Astrocyte (in vitro differentiated cells and primary cell): ENCODE measurements around the gene SERPINI2.

ENCODE experiments used
- EZH2 ChIP-seq: IDR thresholded peaks from 2 replicates; pipeline ENCODE4 v1.6.1; 2012; ENCODE audit warnings: mild to moderate bottlenecking, low read length, inconsistent platforms; ENCODE audit not compliant: insufficient read depth
- TF ChIP-seq, protein P1 (sequence below): IDR thresholded peaks from 2 replicates; pipeline ENCODE4 v1.5.1; 2011; ENCODE audit warnings: low read depth, mild to moderate bottlenecking, inconsistent platforms, low read length, moderate library complexity; ENCODE audit not compliant: insufficient read depth

DNA sequence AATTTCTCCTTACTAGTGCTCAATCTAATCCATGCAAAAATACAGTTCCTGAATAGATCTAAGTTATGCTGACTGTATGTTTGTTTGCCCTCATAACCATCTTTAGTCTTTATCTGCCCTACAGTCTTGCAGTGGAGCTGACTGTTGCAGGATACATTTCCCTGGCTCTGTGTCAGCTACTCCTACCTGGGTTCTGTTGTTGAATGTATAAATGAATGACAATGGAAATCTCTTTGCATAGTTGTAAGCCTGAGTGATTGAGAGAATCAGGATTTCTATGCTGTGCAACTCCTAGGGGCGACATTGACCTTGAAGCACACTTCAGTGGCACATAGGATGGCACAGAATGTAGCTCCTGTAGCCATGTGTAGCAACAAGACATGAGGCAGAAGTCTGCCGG, 77.8 kb downstream of the SERPINI2 start:
- TF ChIP-seq, protein P1, sequence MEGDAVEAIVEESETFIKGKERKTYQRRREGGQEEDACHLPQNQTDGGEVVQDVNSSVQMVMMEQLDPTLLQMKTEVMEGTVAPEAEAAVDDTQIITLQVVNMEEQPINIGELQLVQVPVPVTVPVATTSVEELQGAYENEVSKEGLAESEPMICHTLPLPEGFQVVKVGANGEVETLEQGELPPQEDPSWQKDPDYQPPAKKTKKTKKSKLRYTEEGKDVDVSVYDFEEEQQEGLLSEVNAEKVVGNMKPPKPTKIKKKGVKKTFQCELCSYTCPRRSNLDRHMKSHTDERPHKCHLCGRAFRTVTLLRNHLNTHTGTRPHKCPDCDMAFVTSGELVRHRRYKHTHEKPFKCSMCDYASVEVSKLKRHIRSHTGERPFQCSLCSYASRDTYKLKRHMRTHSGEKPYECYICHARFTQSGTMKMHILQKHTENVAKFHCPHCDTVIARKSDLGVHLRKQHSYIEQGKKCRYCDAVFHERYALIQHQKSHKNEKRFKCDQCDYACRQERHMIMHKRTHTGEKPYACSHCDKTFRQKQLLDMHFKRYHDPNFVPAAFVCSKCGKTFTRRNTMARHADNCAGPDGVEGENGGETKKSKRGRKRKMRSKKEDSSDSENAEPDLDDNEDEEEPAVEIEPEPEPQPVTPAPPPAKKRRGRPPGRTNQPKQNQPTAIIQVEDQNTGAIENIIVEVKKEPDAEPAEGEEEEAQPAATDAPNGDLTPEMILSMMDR = no peak
- TF ChIP-seq EZH2 = no peak
